MG63 (cell line): ENCODE results near the gene GNG3. TPM values are rescaled to one million over a fixed set of nuclear protein-coding genes. Genes with fewer than 3 reads are reported as not detected.
"Not testable (repeated sequence)": the region's sequence is repeated elsewhere in the genome, so short reads cannot be mapped to it uniquely, and the experiment has no call there.

Experiments used
- DNase-seq: peaks from one replicate; pipeline ENCODE4 v3.0.0-alpha.2; 2020
- H3K27me3 ChIP-seq: fragments of 250-450 bp; sonication (Bioruptor Pico); 2 replicates; pipeline ENCODE4 v1.5.1; 2020; ENCODE audit warnings: mild to moderate bottlenecking, moderate library complexity
- H3K36me3 ChIP-seq: fragments of 250-450 bp; sonication (Bioruptor Pico); 2 replicates; pipeline ENCODE4 v1.5.1; 2020; ENCODE audit warnings: mild to moderate bottlenecking, moderate library complexity
- H3K4me3 ChIP-seq: fragments of 250-450 bp; sonication (Bioruptor Pico); 2 replicates; pipeline ENCODE4 v1.5.1; 2020; ENCODE audit warnings: mild to moderate bottlenecking, moderate library complexity
- H3K9me3 ChIP-seq: fragments of 250-450 bp; sonication (Bioruptor Pico); 2 replicates; pipeline ENCODE4 v1.5.1; 2020; ENCODE audit warnings: mild to moderate bottlenecking, moderate library complexity
- total RNA-seq: library from RNA; depleted of rRNA; stranded (reverse); fragments of >200 nt; shearing (Covaris generic); gene quantifications from 2 replicates; pipeline ENCODE4 v1.2.3, GENCODE V29; 2014; ENCODE audit warnings: low replicate concordance

Gene GNG3
- total RNA-seq, 1 experiment from 2014 or later = not detected

DNA sequence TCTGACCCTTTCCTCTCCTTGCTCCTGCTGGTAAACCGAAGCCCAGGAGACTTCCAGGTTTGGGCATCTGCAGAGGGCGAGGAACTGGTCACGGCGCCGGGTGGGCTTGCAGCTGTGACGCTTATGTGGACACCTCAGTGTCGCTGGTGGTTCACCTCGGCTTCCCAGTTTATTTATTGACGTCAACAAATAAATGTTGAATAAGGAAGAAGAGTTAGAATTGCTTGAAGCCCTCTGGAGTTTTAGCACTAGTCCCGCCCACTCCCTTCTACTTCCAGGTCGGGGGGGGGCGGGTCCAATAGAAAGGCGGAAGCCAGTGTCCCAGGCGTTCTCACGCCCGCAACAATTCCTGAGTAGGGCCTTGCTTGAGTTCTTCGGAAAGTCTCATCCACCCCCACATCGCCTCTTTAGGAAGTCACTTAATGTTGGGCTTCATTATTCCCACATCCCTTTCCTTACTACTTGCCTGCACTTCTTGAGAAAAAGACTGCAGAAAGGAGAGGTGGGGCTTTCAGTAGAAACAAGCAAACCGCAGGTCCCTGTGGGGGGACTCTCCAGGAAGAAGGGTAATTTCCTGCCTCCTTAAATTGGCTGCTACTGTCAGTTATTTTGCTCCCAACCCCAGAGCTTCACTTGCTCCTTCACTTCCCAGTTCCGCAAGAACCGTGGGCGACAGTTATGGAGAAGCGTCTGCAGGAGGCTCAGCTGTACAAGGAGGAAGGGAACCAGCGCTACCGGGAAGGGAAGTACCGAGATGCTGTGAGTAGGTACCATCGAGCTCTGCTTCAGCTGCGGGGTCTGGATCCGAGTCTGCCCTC, 20.9 kb downstream of the GNG3 start, which contains the start of gene TTC9C:
TTC9C (plus strand) TSS at position 316 of the 818 bp plus-strand sequence; CDS start at position 679, 363 bp downstream.
- H3K9me3 ChIP-seq = no peaks in the 10 kb centered on the region
- peaks cover 61% of the 10 kb centered on the region for H3K36me3 ChIP-seq
- peak; percentile 86 for DNase-seq
- H3K4me3 ChIP-seq = peak within 1 kb of the TSS; percentile 82
- no peaks in the 10 kb centered on the region for H3K27me3 ChIP-seq

DNA sequence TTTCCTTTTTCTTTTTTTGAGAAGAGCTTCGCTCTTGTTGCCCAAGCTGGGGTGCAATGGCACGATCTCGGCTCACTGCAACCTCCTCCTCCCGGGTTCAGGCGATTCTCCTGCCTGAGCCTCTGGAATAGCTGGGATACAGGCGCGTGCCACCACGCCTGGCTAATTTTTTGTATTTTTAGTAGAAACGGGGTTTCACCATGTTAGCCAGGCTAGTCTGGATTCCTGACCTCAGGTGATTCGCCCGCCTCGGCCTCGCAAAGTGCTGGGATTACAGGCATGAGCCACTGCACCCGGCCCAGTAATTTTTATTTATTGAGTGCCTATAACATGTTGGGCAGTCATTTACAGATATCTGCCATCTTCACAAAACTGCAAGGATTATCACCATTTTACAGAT, 22.6 kb downstream of the GNG3 start:
- Histone ChIP-seq H3K36me3 (peaks cover 55% of the 10 kb centered on the region), H3K4me3 (peak overlapping the region; percentile 82)
- not testable (repeated sequence) for H3K27me3 ChIP-seq, DNase-seq, H3K9me3 ChIP-seq

DNA sequence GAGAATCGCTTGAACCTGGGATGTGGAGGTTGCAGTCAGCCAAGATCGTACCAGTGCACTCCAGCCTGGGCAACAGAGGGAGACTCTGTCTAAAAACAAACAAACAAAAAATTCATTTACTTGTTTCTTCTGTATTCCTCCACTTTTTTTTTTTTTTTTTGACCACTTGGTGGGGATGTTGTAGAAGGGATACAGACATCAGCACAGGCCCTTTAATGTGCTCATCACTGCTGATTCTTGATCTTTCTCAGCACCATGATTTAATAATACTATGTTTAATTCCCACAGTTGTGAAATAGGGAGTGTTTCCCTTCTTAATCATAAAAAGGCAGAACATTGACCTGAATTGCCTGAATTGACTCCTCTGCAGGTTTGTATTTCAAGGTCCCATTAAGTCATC, 25.4 kb downstream of the GNG3 start:
- Histone ChIP-seq H3K9me3 (no peaks in the 10 kb centered on the region), H3K36me3 (peaks cover 60% of the 10 kb centered on the region), H3K27me3 (no peaks in the 10 kb centered on the region), H3K4me3 (no peak overlapping the region)
- no peak for DNase-seq

DNA sequence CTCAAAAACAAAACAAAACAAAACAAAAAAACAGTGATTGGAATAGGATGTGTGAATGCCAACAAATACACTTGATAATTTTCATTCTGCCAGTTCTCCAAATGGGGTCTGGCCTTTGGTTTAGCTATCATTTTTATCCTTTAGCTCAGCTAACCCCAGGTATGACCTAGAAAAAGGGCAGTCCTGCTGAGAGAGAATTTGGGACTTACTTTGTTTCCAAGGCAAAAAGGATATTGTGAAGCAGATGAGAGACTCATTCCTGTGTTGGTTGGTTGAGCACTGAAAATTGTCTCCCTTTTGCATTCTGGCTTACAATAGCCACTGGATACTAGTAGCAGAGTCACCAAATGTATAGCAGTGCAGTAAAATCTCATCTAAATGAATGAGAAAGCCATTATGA, 29.7 kb downstream of the GNG3 start:
- Histone ChIP-seq H3K4me3 (no peak overlapping the region), H3K9me3 (no peaks in the 10 kb centered on the region), H3K36me3 (peaks cover 68% of the 10 kb centered on the region), H3K27me3 (no peaks in the 10 kb centered on the region)
- no peak for DNase-seq

DNA sequence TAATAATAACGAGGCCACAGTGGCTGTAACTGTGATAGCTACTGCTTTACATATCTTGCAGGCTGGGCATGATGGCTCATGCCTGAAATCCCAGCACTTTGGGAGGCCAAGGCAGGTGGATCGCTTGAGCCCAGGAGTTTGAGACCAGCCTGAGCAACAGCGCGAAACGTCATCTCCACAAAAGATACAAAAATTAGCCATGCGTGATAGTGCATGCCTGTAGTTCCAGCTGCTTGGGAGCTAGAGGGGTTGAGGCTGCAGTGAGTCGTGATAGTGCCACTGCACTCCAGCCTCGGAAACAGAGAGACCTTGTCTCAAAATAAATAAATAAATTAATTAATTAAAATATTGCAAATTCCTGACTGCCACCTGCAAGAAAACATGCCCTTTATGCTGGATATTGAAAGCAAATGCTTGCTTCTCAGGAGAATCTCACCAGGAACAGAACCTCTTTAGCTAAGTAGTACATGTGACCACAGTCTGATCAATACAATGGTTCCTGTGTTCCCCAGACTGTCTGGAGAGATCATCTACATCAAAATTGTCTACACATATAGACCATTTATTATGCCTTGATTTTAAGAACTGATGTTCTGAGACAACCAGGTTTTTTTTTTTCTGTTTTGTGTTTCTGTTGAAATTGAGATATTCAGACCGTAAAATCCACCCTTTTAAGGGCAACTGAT, 40.1 kb downstream of the GNG3 start:
- DNase-seq = no peak
- Histone ChIP-seq H3K27me3 (no peaks in the 10 kb centered on the region), H3K4me3 (no peak overlapping the region), H3K36me3 (peaks cover 8% of the 10 kb centered on the region), H3K9me3 (no peaks in the 10 kb centered on the region)

DNA sequence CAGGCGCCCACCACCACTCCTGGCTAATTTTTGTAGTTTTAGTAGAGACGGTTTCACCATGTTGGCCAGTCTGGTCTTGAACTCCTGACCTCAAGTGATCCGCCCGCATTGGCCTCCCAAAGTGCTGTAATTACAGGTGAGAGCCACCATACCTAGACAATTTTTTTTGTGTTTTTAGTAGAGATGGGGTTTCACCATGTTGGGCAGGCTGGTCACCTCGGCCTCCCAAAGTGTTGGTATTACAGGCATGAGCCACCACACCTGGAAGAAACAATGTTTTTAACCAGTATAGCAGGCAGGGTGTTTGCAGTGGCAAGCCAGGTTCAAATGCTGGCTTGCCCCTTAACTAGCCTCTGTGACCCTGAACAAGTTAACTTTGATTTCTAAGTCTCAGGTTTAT, 42.5 kb downstream of the GNG3 start:
- H3K27me3 ChIP-seq, H3K36me3 ChIP-seq, H3K9me3 ChIP-seq, H3K4me3 ChIP-seq, DNase-seq: not testable (repeated sequence)

DNA sequence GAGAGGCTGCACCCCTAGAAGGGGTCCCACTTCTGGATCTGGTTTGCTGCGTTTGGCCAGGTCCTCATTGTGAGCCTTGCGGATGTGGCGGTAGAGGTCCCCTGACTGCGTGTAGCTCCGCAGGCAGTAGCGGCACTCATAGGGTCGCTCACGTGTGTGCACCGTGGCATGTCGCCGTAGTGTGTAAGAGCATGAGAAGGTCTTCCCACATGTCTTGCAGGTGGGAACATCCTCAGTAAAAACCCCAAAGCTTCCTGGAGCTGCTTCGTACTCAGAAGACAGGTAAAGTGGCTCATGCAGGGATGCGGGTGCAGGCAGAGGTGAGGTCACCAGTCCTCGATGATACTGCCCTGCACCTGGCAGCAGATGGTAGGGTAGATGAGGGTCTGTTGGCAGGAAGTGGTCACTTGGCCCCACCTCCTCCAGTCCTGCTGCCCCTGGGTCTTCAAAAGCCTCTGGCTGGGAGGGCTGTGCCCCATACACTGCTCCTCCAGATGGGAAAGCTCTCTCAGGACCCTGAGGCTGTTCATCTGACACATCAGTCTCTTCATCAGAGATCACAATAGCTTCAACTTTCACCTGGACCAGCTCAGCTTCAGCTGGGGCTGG, 44.8 kb downstream of the GNG3 start:
- Histone ChIP-seq H3K4me3 (no peak overlapping the region), H3K36me3 (peaks cover 8% of the 10 kb centered on the region), H3K9me3 (no peaks in the 10 kb centered on the region), H3K27me3 (no peaks in the 10 kb centered on the region)
- DNase-seq = no peak

DNA sequence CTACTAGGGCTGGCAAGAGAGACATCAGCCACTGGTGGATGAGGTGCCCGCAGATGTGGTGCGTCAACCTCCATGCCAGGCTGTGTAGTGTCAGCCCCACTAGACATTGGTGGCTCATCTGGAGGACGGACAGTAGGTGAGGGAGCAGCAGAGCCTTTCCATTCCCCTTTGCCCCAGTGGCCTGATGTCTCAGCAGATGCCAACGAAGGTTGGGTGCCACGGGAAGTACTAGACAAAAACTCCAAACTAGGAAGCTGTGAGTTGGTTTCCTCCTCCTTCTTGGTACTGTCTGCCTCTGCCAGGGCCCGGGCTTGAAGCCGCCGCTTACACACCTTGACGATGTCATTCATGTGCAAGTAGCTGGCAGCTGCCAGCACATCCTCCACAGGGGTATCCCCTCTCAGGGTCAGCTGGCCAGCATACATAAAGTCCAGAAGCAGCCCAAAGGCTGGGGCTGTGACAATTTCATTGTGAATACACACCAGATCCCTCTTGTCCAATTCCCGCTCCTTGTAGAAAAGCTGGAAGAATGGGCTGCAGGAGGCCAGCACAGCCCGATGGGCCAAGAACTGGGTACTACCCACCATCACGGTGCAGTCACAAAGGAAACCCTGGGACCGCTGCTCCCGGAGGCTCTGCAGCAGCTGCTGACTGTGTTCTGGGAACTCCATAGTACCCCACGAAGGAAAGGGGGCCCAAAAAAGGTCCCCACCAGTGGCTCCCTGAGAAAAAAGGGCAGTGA, 45.7 kb downstream of the GNG3 start:
- no peak for DNase-seq
- H3K4me3 ChIP-seq = peak overlapping the region; percentile 85
- no peaks in the 10 kb centered on the region for H3K27me3 ChIP-seq
- peaks cover 8% of the 10 kb centered on the region for H3K36me3 ChIP-seq
- no peaks in the 10 kb centered on the region for H3K9me3 ChIP-seq

DNA sequence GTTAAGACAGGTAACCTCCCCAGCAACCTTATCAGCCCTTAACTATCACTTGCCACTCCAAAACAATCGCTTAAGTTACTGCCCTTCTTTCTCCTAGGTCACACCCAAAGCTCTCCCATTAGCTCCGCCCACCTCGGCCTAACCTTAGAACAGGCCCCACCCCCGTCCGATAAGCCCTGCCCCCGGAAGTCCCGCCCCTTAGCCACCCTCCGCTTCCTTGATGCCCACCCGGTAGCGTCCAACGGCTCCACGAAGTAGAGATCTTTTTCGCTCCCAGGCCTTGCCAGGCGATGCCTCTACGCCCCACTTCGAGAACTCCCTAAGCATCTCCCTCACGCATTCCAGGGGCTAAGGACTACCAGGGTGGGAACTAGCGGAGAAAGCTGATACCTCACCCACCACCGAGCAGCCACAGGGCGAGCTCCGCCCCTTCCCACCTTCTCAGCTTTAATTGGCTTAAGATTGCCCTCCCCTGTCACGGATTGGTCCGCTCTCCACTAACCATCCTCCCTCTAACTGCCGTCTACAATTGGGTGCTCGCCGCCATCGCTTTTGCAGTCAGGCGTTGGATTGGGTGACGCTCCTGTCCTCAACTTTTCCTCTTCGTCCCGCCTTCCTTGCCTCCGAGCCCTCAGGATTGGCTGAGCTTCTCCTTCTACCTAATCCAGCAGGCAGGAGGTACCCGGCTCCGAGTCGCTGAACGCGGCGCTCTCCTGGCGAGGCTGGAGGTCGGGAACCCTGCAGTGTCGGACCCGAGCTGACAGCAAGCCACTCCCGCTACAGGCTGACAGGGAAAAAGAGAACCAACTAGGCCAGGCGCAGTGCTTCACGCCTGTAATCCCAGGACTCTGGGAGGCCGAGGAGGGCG, 46.5 kb downstream of the GNG3 start, which contains the start of gene ZBTB3:
ZBTB3 (minus strand) TSS at position 425 of the 868 bp plus-strand sequence. CDS start 496 bp downstream, outside the sequence.
- H3K9me3 ChIP-seq = no peaks in the 10 kb centered on the region
- H3K36me3 ChIP-seq = peaks cover 8% of the 10 kb centered on the region
- no peaks in the 10 kb centered on the region for H3K27me3 ChIP-seq
- DNase-seq = peak; percentile 98
- H3K4me3 ChIP-seq = peak within 1 kb of the TSS; percentile 85

DNA sequence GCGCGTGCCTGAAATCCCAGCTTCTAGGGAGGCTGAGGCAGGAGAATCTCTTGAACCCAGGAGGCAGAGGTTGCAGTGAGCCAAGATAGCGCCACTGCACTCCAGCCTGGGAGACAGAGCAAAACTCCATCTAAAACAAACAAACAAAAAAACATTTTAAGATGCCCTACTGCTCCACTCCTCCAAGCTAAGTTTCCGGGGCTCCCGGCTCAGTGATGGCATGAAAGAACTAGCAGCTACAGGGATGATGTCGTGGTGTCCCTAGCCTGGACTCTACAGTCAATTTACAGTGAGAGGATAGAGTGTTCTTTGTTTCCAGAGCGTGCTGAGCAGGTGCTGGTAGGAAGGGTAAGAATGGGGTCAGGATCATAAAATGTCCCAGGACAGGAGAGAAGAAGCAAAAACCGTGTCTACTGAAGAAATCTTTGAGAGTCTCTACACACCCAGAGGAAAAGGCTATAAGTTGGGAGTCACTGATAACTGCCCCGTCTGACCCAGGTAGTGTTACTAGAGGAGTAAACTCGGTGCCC, 47.7 kb downstream of the GNG3 start:
- H3K36me3 ChIP-seq = peaks cover 6% of the 10 kb centered on the region; the same call in 1 of the 2 replicates
- H3K27me3 ChIP-seq = no peaks in the 10 kb centered on the region
- no peaks in the 10 kb centered on the region for H3K9me3 ChIP-seq
- no peak overlapping the region for H3K4me3 ChIP-seq
- no peak for DNase-seq

DNA sequence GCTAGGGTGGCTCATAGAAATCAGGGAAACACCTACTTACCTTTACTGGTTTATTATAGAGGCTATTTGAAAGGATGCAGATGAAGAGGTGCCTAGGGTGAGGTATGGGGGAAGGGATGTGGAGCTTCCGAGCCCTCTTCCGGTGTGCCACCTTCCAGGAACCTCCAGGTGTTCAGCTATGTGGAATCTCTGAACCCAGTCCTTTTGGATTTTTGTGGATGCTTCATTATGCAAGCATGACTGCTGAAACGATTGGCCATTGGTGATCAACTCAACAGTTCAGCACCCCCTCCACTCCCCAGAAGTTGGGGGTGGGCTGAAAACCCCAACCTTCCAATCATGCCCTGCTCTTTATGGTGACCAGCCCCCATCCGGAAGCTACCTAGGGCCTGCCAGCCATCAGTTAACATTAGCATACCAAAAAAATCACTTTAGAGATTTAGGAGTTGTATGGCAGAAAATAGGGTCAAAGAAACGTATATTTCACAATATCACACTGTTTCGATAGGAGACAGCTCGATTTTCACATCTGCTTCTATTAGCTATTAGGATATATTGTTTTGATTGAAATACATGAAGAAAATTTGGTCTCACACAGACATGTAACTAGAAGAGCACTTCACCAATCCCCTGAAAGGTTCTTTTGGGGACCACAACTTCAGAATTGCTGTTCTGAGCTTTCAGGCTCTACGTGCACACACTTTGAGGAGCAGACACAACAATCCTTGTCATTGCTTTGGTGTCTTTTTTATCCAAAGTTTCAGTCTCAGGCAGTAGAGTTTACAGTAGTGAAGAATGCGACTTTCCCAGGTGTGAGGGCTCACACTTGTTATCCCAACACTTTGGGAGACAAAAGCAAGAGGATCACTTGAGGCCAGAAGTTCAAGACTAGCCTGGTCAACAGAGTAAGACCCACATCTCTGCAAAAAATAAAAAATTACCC, 50.6 kb downstream of the GNG3 start:
- DNase-seq = no peak
- peaks cover 4% of the 10 kb centered on the region; the same call in 1 of the 2 replicates for H3K36me3 ChIP-seq
- H3K9me3 ChIP-seq = no peaks in the 10 kb centered on the region
- no peak overlapping the region for H3K4me3 ChIP-seq
- no peaks in the 10 kb centered on the region for H3K27me3 ChIP-seq
